ENCODE measurements around the gene CLCF1.
A peak's percentile ranks its signal among the peaks of the same experiment; 100 is the strongest.

The CLCF1 gene

DNA sequence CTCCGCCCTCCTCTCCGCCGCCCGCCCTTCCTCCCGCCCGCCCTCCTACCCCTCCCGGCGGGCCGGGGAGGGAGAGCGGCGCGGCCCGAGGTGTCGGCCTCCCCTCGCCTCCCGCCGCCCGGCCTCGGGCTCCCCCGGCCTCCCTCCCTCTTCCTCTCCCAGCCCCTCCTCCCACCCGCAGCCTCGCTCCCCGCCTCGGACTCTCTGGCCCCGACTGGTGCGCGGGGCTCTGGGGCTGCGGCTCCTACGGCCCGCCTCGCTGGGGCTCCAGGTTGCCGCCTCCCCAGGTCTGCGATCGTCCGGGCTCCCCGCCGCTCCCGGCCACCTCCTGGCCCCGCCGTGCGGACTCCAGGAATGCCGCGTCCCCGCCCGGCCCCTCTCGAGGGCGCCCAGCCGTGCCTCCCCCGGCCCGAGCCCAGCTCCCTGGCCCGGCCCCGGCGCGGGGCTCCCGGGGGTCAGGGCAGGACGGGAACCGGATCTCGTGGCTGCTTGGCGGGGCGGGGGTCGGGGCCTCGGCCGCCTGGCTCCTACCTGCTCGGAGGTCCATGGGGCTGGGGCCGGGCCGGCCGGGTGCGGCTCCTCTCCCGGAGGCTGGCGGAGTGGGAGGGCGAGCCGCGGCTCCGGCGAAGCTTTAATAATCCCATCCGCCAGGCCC is at the start of gene CLCF1:
CLCF1 (minus strand) TSS at position 606 of the 655 bp plus-strand sequence; CDS start at position 547, 59 bp downstream.
- DNase-seq (ENCODE audit: low read depth): no peak

DNA sequence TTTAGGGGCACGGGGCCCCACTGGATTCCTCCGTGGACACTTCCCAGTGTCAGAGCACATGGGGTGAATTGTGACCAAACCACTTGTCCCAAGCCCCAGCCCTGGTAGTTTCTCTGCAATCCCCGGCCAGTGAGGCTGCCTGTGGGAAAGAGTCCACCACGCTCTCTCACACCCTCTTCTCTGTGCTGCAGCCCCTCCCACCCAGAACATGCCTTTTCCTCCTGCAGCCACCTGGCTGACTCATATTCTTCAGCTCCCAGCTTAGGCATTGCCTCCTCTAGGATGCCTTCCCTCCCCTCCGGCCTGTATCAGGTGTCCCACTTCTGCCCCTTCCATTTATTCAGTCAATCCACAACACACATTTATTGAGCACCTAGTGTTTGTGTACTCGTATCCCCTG is 49.5 kb upstream of the CLCF1 start:
- DNase-seq (ENCODE audit: low read depth): no peak

- DNase-seq (ENCODE audit: low read depth): no peak
Observed at GRCh38 chr11:67421430-67422031, 48.1 kb upstream of the CLCF1 start.

- peak; percentile 99 for DNase-seq (ENCODE audit: low read depth)
Observed at GRCh38 chr11:67420646-67421429, 47.4 kb upstream of the CLCF1 start.

DNA sequence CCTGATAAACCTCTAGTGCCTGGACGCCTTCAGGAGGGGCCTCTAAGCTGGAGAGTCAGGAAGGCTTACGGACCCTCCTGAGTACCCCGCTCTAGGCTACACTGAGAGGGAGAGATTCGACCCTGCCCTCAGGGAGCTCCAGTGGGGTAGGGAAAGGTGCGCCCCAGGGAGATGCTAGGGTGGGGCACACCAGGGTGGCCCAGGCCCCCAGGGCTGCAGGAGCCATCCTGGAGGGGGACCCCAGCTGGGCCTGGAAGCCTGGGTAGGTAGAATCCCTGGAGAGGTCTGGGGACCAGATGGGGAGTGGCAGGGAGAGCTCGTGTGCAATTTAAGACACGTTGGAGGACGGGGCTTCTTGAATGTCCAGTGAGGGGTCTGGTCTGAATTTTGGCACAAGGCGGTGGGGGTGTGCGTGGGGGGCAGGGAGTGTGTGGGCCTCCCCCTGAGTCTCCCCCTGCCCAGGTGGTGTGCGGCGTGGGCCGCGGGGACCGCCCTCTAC is 46.8 kb upstream of the CLCF1 start:
- no peak for DNase-seq (ENCODE audit: low read depth)

- DNase-seq (ENCODE audit: low read depth): no peak
Observed at GRCh38 chr11:67419325-67420049, 46.1 kb upstream of the CLCF1 start.

DNA sequence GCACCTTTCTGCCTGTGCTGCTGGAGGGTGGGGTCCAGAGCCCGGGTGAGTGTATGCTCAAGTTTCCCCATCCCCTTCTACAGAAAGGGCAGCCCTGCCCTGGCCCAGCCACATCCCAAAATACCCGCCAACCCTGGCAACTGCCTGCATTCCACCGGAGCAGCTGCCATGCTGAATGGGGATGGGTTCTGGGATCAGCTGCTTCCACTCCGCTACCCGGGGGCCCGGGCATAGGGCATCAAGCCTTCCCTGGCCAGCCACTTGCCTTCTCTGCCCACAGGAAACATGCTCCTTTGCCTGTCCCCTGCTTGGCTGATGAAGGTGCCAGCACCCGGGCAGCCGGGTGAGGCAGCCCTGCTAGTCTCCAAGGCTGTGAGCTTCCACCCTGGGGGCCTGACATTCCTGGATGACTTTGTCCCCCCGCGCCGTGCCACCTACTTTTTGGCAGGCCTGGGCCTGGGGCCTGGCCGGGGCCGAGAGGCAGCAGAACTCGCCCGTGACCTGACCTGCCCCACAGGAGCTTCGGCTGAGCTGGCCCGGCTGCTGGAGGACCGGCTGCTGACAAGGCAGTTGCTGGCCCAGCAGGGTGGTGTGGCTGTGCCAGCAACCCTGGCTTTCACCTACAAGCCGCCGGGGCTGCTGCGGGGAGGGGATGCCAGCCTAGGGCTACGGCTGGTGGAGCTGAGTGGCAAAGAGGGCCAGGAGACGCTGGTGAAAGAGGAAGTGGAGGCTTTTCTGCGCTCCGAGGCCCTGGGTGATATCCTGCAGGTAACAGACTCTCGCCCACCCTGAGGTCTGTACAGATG is 45.3 kb upstream of the CLCF1 start:
- no peak for DNase-seq (ENCODE audit: low read depth)

- no peak for DNase-seq (ENCODE audit: low read depth)
Observed at GRCh38 chr11:67417425-67417824, 44.0 kb upstream of the CLCF1 start.

DNA sequence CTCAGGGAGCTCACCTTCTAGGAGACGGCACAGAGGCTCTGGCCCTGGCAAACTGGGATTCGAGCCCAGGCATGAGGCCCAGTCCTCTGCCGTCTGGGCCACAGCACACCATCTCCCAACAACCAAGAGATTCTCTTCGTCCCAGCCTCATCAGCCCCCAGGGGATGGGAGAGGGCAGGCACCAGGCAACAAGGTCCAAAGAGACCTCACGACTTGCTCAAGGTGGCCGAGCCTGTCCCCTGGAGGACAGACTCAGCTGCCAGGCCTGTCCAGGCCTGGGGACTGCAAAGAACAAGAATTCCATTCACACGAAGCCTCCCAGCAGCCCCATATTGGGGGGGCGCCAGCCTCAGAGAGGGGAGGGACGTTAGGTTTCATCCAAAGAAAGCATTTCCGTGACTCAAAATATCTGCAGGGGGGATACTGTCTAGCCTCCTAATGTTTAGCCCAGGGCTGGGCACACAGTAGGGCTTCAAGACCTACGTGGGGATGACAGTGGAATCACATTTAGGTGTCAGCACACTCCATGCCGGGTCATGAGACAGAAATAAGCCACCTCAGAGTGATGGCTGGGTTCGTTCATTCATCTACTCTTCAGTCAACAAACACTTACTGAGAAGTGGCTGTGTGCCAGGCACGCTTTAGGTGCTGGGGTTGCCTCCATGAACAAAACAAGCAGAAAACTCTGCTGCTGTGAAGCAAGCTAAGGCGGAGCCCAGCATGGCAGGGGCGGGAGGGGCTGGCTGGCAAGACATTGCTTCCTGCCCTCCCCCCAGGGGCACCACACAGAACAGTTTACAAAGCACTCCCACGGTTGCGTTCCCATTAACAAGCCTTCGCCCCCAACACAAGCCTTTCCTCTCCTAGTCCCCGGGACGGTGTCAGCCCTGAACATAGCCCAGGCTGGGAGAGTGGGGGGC is 43.3 kb upstream of the CLCF1 start:
- no peak for DNase-seq (ENCODE audit: low read depth)

DNA sequence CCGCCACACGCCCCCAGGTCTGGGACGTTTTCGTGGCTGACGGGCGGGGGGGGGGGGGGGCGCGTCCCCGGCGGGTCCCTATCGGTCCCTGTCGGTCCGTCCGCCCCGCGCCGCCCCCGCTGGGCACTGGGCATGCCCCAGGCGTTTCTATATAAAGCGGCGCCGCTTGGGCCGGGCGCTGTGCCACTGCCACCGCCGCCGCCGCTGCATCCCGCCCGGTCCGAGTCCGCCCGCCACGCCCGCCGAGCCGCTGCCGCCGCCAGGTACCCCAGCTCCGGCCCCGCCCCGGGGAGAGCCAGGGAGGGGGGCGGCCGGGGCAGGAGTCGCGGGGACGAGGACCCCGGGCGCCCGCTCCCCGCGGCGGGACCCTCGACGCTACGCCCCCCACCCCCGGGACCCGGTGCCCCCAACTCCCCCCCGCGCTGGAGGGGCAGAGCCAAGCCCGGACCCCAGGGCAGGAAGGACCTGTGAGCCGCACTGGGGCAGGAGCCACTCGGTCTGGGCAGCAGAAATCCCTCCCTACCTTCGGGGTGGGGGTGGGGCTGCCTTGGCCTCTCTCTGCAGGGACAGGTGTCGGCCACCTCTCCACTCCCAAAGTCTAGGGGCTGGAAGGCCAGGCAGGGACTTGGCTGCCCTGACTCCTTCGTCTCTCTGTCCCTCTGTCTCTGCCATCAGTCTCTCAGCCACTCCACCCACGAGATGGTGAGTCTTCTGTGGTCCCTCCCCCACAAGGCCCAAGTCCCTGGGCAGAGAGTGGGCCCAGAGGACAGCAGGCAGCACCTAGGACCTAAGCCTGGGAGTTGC is 42.3 kb upstream of the CLCF1 start, which contains the start of gene CARNS1:
CARNS1 (plus strand) TSS at position 178 of the 804 bp plus-strand sequence; CDS start at position 700, 522 bp downstream.
- DNase-seq (ENCODE audit: low read depth): no peak

- no peak for DNase-seq (ENCODE audit: low read depth)
Observed at GRCh38 chr11:67413266-67413849, 40.0 kb upstream of the CLCF1 start.

- no peak for DNase-seq (ENCODE audit: low read depth)
Observed at GRCh38 chr11:67412495-67413179, 39.2 kb upstream of the CLCF1 start.

DNA sequence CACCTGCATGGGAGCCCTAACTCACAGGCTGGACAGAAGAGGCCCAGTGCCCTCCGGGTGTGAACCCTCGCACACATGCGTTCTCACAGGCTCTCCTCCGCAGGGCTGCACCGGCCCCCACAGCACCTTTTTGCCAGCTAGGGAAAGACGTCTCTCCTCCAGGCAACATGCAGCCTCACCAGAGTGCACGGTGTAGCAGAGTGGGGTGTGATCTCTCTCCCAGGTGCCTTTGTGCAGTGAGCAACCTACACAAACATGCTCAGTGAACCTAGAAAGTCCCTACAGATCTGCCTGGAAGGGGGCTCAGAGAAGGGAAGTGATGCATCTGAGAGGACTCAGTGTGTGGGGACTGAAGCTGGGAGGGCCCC is 38.4 kb upstream of the CLCF1 start:
- no peak for DNase-seq (ENCODE audit: low read depth)

- no peak for DNase-seq (ENCODE audit: low read depth)
Observed at GRCh38 chr11:67410984-67411784, 37.8 kb upstream of the CLCF1 start.

GRCh38 chr11:67410369-67410831 is 37.0 kb upstream of the CLCF1 start:
- DNase-seq (ENCODE audit: low read depth): no peak

DNA sequence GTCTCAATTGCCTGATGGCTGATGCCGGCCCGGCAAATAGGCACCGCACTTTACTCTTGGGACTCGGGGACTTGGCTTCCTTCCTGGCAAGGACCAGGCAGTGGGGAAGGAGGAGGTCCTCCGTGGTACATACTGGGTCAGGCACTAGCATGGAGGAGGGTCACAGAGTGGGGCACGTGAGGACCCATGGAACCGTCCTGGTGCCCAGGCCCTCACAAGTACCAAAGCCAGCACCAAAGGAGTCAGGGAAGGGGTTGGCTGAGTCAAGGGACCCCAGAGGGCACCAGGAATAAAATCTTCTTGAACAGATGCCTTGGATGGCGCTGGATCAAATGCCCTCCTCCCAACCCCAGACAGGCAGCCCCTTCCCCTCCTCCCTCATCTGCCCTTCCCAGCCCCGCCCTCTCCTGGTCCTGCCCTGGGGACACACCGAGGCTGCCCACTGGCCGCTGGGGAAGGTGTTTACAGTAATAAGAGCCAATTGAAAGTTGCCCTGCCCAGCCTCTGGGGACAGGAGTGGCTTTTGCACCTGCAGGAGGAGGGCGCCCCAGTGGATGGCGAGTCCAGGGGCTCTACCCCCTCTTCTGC is 36.5 kb upstream of the CLCF1 start:
- no peak for DNase-seq (ENCODE audit: low read depth)

GRCh38 chr11:67409261-67409666 is 35.9 kb upstream of the CLCF1 start:
- no peak for DNase-seq (ENCODE audit: low read depth)

Data from activated T-cell treated with anti-CD3 and anti-CD28 coated beads for 48 hours (primary cell).